GM12874 (cell line): Measurements from ENCODE around the gene AGMAT.

ENCODE experiments used
- CTCF ChIP-seq: IDR thresholded peaks from 2 replicates; pipeline ENCODE4 v1.5.1; 2011; ENCODE audit warnings: low read depth, mild to moderate bottlenecking, control low read depth, low read length, moderate library complexity; ENCODE audit not compliant: insufficient read depth

The AGMAT gene

GRCh38 chr1:15578921-15579682, 5.7 kb downstream of the AGMAT start:
- no peak for TF ChIP-seq CTCF

GRCh38 chr1:15577691-15578090, 7.2 kb downstream of the AGMAT start:
- TF ChIP-seq CTCF, result no peak

- TF ChIP-seq CTCF, result no peak
These were observed 9.2 kb downstream of the AGMAT start for GRCh38 chr1:15575549-15576150.

GRCh38 chr1:15574741-15575140, 10.1 kb downstream of the AGMAT start:
- no peak for TF ChIP-seq CTCF

DNA sequence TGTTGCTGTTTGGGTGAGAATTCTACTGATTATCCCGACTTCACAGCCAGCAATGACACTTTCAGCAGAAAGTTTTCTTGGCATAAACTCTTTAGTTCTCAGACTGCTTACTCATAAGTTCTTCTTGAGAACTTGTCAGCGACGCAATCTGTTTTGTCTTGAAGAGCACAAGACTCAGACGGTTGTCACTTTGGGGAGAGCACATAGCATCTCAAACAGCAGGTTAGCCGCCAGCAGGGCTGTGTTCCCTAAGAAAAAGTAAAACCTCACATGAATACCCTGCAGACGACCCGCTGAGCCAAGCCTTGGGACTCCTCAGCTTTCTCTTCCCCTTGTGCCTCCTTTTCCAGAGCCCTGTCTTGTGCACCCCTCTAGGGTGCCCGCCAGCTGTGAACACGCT, 11.4 kb downstream of the AGMAT start:
- no peak for TF ChIP-seq CTCF

- no peak for TF ChIP-seq CTCF
These were observed 13.6 kb downstream of the AGMAT start for GRCh38 chr1:15571266-15571665.

- TF ChIP-seq CTCF, result no peak
These were observed 14.0 kb downstream of the AGMAT start for GRCh38 chr1:15570861-15571260.
